Vagina (tissue), 2 donors: ENCODE results near the gene HEMK1.

Experiments used
- POLR2A ChIP-seq, 2 donors: fragments of 450-650 bp; IDR thresholded peaks; one replicate each; pipeline ENCODE4 v1.6.1; 2017; ENCODE audit warnings: antibody characterized with exemption in 2 of 2, mild to moderate bottlenecking in 2 of 2, moderate library complexity in 2 of 2
- POLR2AphosphoS5 ChIP-seq, 2 donors: sonication (generic); formaldehyde crosslinking; IDR thresholded peaks; one replicate each; pipeline ENCODE4 v1.9.0; 2017; ENCODE audit warnings: antibody characterized with exemption in 2 of 2, mild to moderate bottlenecking in 2 of 2, low read depth in 1 of 2; ENCODE audit not compliant: insufficient read depth in 1 of 2
- TF ChIP-seq, protein P1 (sequence below), 3 experiments: fragments of 450-650 bp in 2 of 3; fragments of 200-600 bp in 1 of 3; sonication (generic) in 1 of 3; IDR thresholded peaks; one replicate each; pipeline ENCODE4 v1.5.1; 2017 to 2019; ENCODE audit warnings: antibody characterized with exemption in 3 of 3, mild to moderate bottlenecking in 2 of 3, moderate library complexity in 2 of 3

DNA sequence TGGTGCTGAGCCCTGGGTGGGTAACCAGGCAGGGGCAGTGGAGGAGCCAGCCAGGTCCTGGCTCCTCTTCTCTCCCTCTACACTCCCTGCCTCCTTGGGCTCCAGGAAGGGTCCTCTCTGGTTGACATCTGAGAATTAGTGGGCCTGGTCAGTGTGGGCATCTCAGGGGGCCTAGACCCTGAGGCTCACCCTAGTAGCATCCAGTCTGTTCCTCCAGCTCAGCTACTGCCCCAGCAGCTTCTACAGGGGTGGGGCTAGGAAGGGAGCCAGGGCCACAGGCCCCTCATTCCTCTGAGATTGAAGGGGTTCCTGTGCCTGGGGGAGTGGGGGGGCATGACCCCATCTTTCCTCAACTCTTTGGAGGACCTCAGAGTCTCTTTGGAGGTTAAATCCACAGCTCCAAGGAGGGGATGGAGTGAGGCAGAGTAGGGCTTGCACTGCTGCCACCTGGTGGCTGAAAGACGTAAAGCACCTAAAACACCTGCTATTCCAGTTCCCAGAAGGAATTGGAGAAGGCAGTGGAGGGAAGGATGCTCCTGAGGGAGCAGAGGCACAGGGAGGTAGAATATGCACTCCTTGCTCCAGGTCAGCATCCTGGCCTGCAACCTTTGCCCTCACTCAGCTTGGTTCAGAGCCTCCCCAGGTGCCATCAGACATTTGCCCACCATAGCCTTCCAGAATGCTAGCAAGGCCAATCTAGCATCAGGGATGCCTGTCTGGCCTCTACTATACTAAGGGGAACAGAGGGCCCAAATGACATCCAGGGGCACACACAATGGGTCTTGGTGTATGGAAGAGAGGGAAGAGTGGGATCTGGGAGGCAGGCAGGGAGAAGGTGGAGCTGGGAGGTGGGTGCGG is 26.9 kb upstream of the HEMK1 start:
- no peak for TF ChIP-seq POLR2AphosphoS5 (IDR thresholded peaks at IDR 0.05; ENCODE audit: insufficient read depth in 1 of 2, low read depth in 1 of 2)
- TF ChIP-seq, protein P1, sequence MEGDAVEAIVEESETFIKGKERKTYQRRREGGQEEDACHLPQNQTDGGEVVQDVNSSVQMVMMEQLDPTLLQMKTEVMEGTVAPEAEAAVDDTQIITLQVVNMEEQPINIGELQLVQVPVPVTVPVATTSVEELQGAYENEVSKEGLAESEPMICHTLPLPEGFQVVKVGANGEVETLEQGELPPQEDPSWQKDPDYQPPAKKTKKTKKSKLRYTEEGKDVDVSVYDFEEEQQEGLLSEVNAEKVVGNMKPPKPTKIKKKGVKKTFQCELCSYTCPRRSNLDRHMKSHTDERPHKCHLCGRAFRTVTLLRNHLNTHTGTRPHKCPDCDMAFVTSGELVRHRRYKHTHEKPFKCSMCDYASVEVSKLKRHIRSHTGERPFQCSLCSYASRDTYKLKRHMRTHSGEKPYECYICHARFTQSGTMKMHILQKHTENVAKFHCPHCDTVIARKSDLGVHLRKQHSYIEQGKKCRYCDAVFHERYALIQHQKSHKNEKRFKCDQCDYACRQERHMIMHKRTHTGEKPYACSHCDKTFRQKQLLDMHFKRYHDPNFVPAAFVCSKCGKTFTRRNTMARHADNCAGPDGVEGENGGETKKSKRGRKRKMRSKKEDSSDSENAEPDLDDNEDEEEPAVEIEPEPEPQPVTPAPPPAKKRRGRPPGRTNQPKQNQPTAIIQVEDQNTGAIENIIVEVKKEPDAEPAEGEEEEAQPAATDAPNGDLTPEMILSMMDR (IDR thresholded peaks at IDR 0.05) = peak; percentile 63 to 80 (median 63)
- TF ChIP-seq POLR2A (IDR thresholded peaks at IDR 0.05) = no peak
